K562 (cell line): ENCODE results near the gene MALAT1. TPM values are rescaled to one million over a fixed set of nuclear protein-coding genes. Genes with fewer than 3 reads are reported as not detected.

Experiments
- BHLHE40 ChIP-seq: IDR thresholded peaks from 2 replicates; pipeline ENCODE4 v1.6.1; 2011; ENCODE audit warnings: low read length, improper control_type of control experiment
- BRCA1 ChIP-seq, 2 experiments: fragments of 450-650 bp in 1 of 2; sonication (generic) in 1 of 2; formaldehyde crosslinking in 1 of 2; IDR thresholded peaks; 2 replicates each; pipeline versions ENCODE4 v1.5.0 to v1.6.1; 2017 to 2020; ENCODE audit warnings: mild to moderate bottlenecking in 1 of 2, missing genetic modification reagents in 1 of 2
- CBX3 ChIP-seq, 2 experiments: IDR thresholded peaks; 1 replicate in 1 of 2; 2 replicates in 1 of 2; pipeline ENCODE4 v1.6.1; 2012; ENCODE audit warnings: inconsistent platforms in 2 of 2, low read length in 2 of 2, borderline replicate concordance in 1 of 2, control low read depth in 1 of 2
- CSDE1 ChIP-seq, 2 experiments: fragments of 450-650 bp; IDR thresholded peaks; 2 replicates each; pipeline ENCODE4 v1.6.1; 2016; ENCODE audit warnings: mild to moderate bottlenecking in 1 of 2
- CTBP1 ChIP-seq: fragments of 450-650 bp; IDR thresholded peaks from 2 replicates; pipeline ENCODE4 v1.6.1; 2016; ENCODE audit warnings: borderline replicate concordance
- ELF1 ChIP-seq: fragments of 200-800 bp; sonication (Bioruptor generic); IDR thresholded peaks from 2 replicates; pipeline ENCODE4 v1.6.1; 2016; ENCODE audit warnings: missing genetic modification characterization, missing compliant biosample characterization
- HDAC3 ChIP-seq: fragments of 450-650 bp; IDR thresholded peaks from 2 replicates; pipeline ENCODE4 v1.6.1; 2018; ENCODE audit warnings: borderline replicate concordance, mild to moderate bottlenecking, moderate library complexity; ENCODE audit not compliant: partially characterized antibody
- HDAC8 ChIP-seq: fragments of 450-650 bp; IDR thresholded peaks from 2 replicates; pipeline ENCODE4 v1.6.1; 2016; ENCODE audit warnings: mild to moderate bottlenecking, missing genetic modification characterization, moderate library complexity, missing compliant biosample characterization
- HINFP ChIP-seq: fragments of 450-650 bp; conservative IDR thresholded peaks from 2 replicates; pipeline ENCODE4 v1.6.1; 2016; ENCODE audit warnings: missing genetic modification characterization, low read depth, mild to moderate bottlenecking, control low read depth, missing compliant biosample characterization
- JUNB ChIP-seq: fragments of 450-650 bp; formaldehyde crosslinking; conservative IDR thresholded peaks from 2 replicates; pipeline ENCODE4 v1.4.0; 2020; ENCODE audit warnings: mild to moderate bottlenecking
- KLF1 ChIP-seq: fragments of 450-650 bp; IDR thresholded peaks from 2 replicates; pipeline ENCODE4 v1.6.1; 2016; ENCODE audit warnings: missing genetic modification characterization, missing compliant biosample characterization
- MEF2A ChIP-seq: IDR thresholded peaks from 2 replicates; pipeline ENCODE4 v1.6.1; 2011; ENCODE audit warnings: low read depth, mild to moderate bottlenecking, low read length, moderate library complexity; ENCODE audit not compliant: control insufficient read depth
- MTA3 ChIP-seq: fragments of 450-650 bp; formaldehyde crosslinking; IDR thresholded peaks from 2 replicates; pipeline ENCODE4 v1.6.1; 2017; ENCODE audit warnings: mild to moderate bottlenecking, borderline replicate concordance
- NCOA2 ChIP-seq, 2 experiments: fragments of 450-650 bp; IDR thresholded peaks; 2 replicates each; pipeline ENCODE4 v1.6.1; 2018; ENCODE audit warnings: mild to moderate bottlenecking in 2 of 2, moderate library complexity in 1 of 2; ENCODE audit not compliant: partially characterized antibody in 2 of 2
- PCBP2 ChIP-seq: fragments of 200-400 bp; formaldehyde crosslinking; IDR thresholded peaks from 2 replicates; pipeline ENCODE4 v1.6.1; 2018; ENCODE audit warnings: low read length, low read depth, mild to moderate bottlenecking, moderate library complexity; ENCODE audit not compliant: poor library complexity, severe bottlenecking
- PHTF2 ChIP-seq: fragments of 250-450 bp; sonication (Bioruptor Pico); IDR thresholded peaks from 2 replicates; pipeline ENCODE4 v1.5.0; 2021; ENCODE audit warnings: mild to moderate bottlenecking
- RAD21 ChIP-seq, 2 experiments: fragments of 250-450 bp in 1 of 2; fragments of 450-650 bp in 1 of 2; sonication (Bioruptor Pico) in 1 of 2; formaldehyde crosslinking in 1 of 2; IDR thresholded peaks in 1 of 2; conservative IDR thresholded peaks in 1 of 2; 2 replicates each; pipeline versions ENCODE4 v1.4.0 to v1.8.0; 2020 to 2022; ENCODE audit warnings: mild to moderate bottlenecking in 2 of 2, moderate library complexity in 1 of 2
- RBM14 ChIP-seq: fragments of 200-400 bp; formaldehyde crosslinking; IDR thresholded peaks from 2 replicates; pipeline ENCODE4 v1.6.1; 2018; ENCODE audit warnings: low read depth, mild to moderate bottlenecking, low read length, moderate library complexity, borderline replicate concordance; ENCODE audit not compliant: insufficient read depth
- SP2 ChIP-seq: IDR thresholded peaks from 2 replicates; pipeline ENCODE4 v1.6.1; 2011; ENCODE audit warnings: mild to moderate bottlenecking, low read depth, low read length, moderate library complexity; ENCODE audit not compliant: poor library complexity, severe bottlenecking; ENCODE audit errors: extremely low read depth
- TOE1 ChIP-seq, 2 experiments: fragments of 450-650 bp in 1 of 2; sonication (generic) in 1 of 2; formaldehyde crosslinking in 1 of 2; IDR thresholded peaks; 2 replicates each; pipeline versions ENCODE4 v1.7.1 to v1.8.0; 2016 to 2022; ENCODE audit warnings: borderline replicate concordance in 2 of 2, mild to moderate bottlenecking in 2 of 2, antibody characterized with exemption in 1 of 2, inconsistent platforms in 1 of 2, low read depth in 1 of 2, missing genetic modification reagents in 1 of 2, moderate library complexity in 1 of 2
- XRCC4 ChIP-seq: IDR thresholded peaks from one replicate; pipeline ENCODE4 v1.6.1; 2011; ENCODE audit not compliant: insufficient read depth, insufficient read length; ENCODE audit errors: extremely low read depth
- XRCC5 ChIP-seq: fragments of 200-400 bp; formaldehyde crosslinking; IDR thresholded peaks from 2 replicates; pipeline ENCODE4 v1.6.1; 2017; ENCODE audit warnings: low read depth, mild to moderate bottlenecking, low read length
- polyA plus RNA-seq, 8 experiments: library from polyadenylated mRNA; depleted of rRNA in 4 of 8; stranded (reverse) in 5 of 8; unstranded in 3 of 8; fragments of >200 nt; fragmentation: Nextera tagmentation in 2 of 8; fragmentation: Illumina TruSeq in 1 of 8; extraction: Ambion mirVana in 2 of 8; extraction: Trizol in 1 of 8; gene quantifications; 2 replicates each; pipeline versions ENCODE4 v1.2.1 to v1.2.3, GENCODE V29; 2011 to 2014; ENCODE audit warnings: inconsistent platforms in 1 of 8, missing spikeins in 1 of 8
- total RNA-seq, 7 experiments: library from RNA; depleted of rRNA in 6 of 7; stranded (reverse); fragments of >200 nt in 6 of 7; fragmentation: Illumina TruSeq in 2 of 7; extraction: Trizol in 2 of 7; gene quantifications; 2 replicates each; pipeline versions ENCODE4 v1.2.1 to v1.2.3, GENCODE V29; 2011 to 2021; ENCODE audit warnings: low replicate concordance in 1 of 7
- TF ChIP-seq, protein P1 (sequence below): sonication (generic); formaldehyde crosslinking; IDR thresholded peaks from 2 replicates; pipeline ENCODE4 v1.5.0; 2020; ENCODE audit warnings: missing genetic modification reagents

Gene MALAT1
- total and polyA plus RNA-seq, 9 of the 15 experiments (the other 6 are each of a cell fraction or from before 2014, with no cell fraction given), result 363 to 8,715 (median 2,351) TPM

GRCh38 chr11:65477149-65477965 is 21.5 kb upstream of the MALAT1 start (continued):
- TF ChIP-seq CSDE1 (IDR thresholded peaks at IDR 0.05) (peak in 1 of 2 experiments; percentile 62; a peak in 2 of 4 replicates), JUNB (CRISPR knock-in tag) (peak; percentile 80), KLF1 (tag) (peak; percentile 95), ELF1 (tag) (peak; percentile 83), HINFP (tag) (no peak), HDAC3 (peak; percentile 57), RBM14 (0 out of 2 replicates have a peak, but pooled peaks have one; percentile 89), NCOA2 (IDR thresholded peaks at IDR 0.05; ENCODE audit: partially characterized antibody in 2 of 2) (no peak), BHLHE40 (peak; percentile 95), CTBP1 (peak; percentile 84), XRCC5 (peak; percentile 41; the same call in 1 of the 2 replicates), XRCC4 (no peak), PHTF2 (CRISPR knock-in tag) (no peak; the same call in 1 of the 2 replicates), MTA3 (peak; percentile 87), RAD21 (CRISPR knock-in tag; conservative IDR thresholded peaks at IDR 0.05 in 1 of 2, IDR thresholded peaks at IDR 0.05 in 1 of 2) (peak in 1 of 2 experiments; percentile 5; a peak in 1 of 4 replicates), PCBP2 (no peak), SP2 (no peak), BRCA1 (IDR thresholded peaks at IDR 0.05) (no peak), BRCA1 (CRISPR knock-in tag; IDR thresholded peaks at IDR 0.05) (no peak), MEF2A (no peak; the same call in 1 of the 2 replicates), CBX3 (IDR thresholded peaks at IDR 0.05; ENCODE audit: borderline replicate concordance in 1 of 2, low read length in 2 of 2) (no peak), TOE1 (IDR thresholded peaks at IDR 0.05; ENCODE audit: borderline replicate concordance) (peak; percentile 100), TOE1 (CRISPR knock-in tag; IDR thresholded peaks at IDR 0.05; ENCODE audit: borderline replicate concordance, low read depth) (no peak), HDAC8 (tag) (no peak)
- TF ChIP-seq, protein P1, sequence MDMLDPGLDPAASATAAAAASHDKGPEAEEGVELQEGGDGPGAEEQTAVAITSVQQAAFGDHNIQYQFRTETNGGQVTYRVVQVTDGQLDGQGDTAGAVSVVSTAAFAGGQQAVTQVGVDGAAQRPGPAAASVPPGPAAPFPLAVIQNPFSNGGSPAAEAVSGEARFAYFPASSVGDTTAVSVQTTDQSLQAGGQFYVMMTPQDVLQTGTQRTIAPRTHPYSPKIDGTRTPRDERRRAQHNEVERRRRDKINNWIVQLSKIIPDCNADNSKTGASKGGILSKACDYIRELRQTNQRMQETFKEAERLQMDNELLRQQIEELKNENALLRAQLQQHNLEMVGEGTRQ, result peak; percentile 96
